RWPE2 (cell line): ENCODE data around the gene VPS29.

Experiments
- ATAC-seq: fragments of 200-7000 bp; cut with Tn5 transposase; 3 replicates; pipeline ENCODE4 v1.9.1; 2021; ENCODE audit warnings: low read depth
- DNase-seq: peaks from one replicate; pipeline ENCODE4 v3.0.0-alpha.2; 2020; ENCODE audit warnings: low spot score
- H3K27ac ChIP-seq: fragments of 450-650 bp; 2 replicates; pipeline ENCODE4 v1.5.1; 2017; ENCODE audit warnings: mild to moderate bottlenecking; ENCODE audit not compliant: poor library complexity, severe bottlenecking
- H3K27me3 ChIP-seq: fragments of 250-450 bp; sonication (Bioruptor Pico); 2 replicates; pipeline ENCODE4 v1.5.1; 2021; ENCODE audit warnings: mild to moderate bottlenecking, moderate library complexity; ENCODE audit not compliant: insufficient read depth, poor library complexity, severe bottlenecking
- H3K36me3 ChIP-seq: fragments of 250-450 bp; sonication (Bioruptor Pico); 2 replicates; pipeline ENCODE4 v1.5.1; 2020; ENCODE audit warnings: low read depth, mild to moderate bottlenecking, moderate library complexity
- H3K4me1 ChIP-seq: fragments of 250-450 bp; sonication (Bioruptor Pico); 2 replicates; pipeline ENCODE4 v1.5.1; 2021; ENCODE audit warnings: mild to moderate bottlenecking, moderate library complexity; ENCODE audit not compliant: insufficient read depth, poor library complexity, severe bottlenecking
- H3K4me3 ChIP-seq: fragments of 250-450 bp; sonication (Bioruptor Pico); 2 replicates; pipeline ENCODE4 v1.5.1; 2021; ENCODE audit warnings: mild to moderate bottlenecking, moderate library complexity; ENCODE audit not compliant: severe bottlenecking
- H3K9me3 ChIP-seq: fragments of 250-450 bp; sonication (Bioruptor Pico); 2 replicates; pipeline ENCODE4 v1.5.1; 2021; ENCODE audit warnings: mild to moderate bottlenecking, moderate library complexity; ENCODE audit not compliant: severe bottlenecking
- CTCF ChIP-seq: fragments of 450-650 bp; IDR thresholded peaks from one replicate; pipeline ENCODE4 v1.5.1; 2017; ENCODE audit warnings: mild to moderate bottlenecking, moderate library complexity; ENCODE audit not compliant: poor library complexity, severe bottlenecking

Gene VPS29

GRCh38 chr12:110501752-110502738, at the start of gene VPS29, which contains the start of gene RAD9B:
Gene VPS29, minus strand, starts transcription at chr12:110502111. Its CDS starts 60 bp downstream, at chr12:110502051.
Gene RAD9B, plus strand, starts transcription at chr12:110502331. Its CDS starts 7 bp downstream, at chr12:110502338.
- Histone ChIP-seq H3K9me3 (no peaks in the 10 kb centered on the region), H3K27me3 (no peaks in the 10 kb centered on the region), H3K4me1 (peaks cover 31% of the 10 kb centered on the region), H3K4me3 (peak within 1 kb of the TSS; percentile 66), H3K36me3 (peaks cover 32% of the 10 kb centered on the region), H3K27ac (peak within 1 kb of the TSS; percentile 84)
- DNase-seq (peak; percentile 97), ATAC-seq (peak; percentile 87)
- TF ChIP-seq CTCF: no peak

DNA sequence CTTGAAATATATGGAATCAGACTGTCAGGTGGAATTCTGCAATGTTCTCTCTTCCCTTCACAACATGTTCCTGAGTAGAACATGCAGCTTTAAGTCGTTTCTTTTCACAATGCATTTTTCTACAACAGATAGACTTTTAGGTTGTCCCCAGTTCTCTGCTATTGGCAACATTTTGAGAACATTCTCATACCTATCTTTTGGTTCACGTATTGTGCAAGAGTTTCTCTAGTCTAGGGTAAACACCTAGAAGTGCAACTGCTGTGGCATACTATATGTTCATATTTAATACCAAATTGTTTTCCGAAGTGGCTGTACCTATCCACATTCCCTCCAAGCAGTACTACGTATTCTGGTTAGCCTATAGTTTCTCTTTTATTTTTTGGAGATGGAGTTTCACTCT, 49.1 kb upstream of the VPS29 start:
- ATAC-seq: no peak
- peak overlapping the region; percentile 100 for H3K27ac ChIP-seq
- no peaks in the 10 kb centered on the region for H3K27me3 ChIP-seq
- peaks cover 30% of the 10 kb centered on the region for H3K36me3 ChIP-seq
- H3K9me3 ChIP-seq: no peaks in the 10 kb centered on the region
- H3K4me3 ChIP-seq: no peak overlapping the region
- no peak for DNase-seq
- no peak for TF ChIP-seq CTCF
- peaks cover 29% of the 10 kb centered on the region for H3K4me1 ChIP-seq

GRCh38 chr12:110549716-110550115, 47.8 kb upstream of the VPS29 start:
- ATAC-seq (no peak), DNase-seq (no peak)
- Histone ChIP-seq H3K27ac (peak overlapping the region; percentile 100), H3K4me1 (peaks cover 27% of the 10 kb centered on the region), H3K27me3 (no peaks in the 10 kb centered on the region), H3K36me3 (peaks cover 34% of the 10 kb centered on the region), H3K4me3 (no peak overlapping the region), H3K9me3 (no peaks in the 10 kb centered on the region)
- TF ChIP-seq CTCF: no peak

- ATAC-seq: no peak
- Histone ChIP-seq H3K9me3 (no peaks in the 10 kb centered on the region), H3K4me3 (no peak overlapping the region), H3K27me3 (no peaks in the 10 kb centered on the region), H3K36me3 (peaks cover 41% of the 10 kb centered on the region), H3K4me1 (peaks cover 38% of the 10 kb centered on the region), H3K27ac (peak overlapping the region; percentile 100)
- no peak for DNase-seq
- no peak for TF ChIP-seq CTCF
Measured at GRCh38 chr12:110548678-110549077, 46.8 kb upstream of the VPS29 start.

DNA sequence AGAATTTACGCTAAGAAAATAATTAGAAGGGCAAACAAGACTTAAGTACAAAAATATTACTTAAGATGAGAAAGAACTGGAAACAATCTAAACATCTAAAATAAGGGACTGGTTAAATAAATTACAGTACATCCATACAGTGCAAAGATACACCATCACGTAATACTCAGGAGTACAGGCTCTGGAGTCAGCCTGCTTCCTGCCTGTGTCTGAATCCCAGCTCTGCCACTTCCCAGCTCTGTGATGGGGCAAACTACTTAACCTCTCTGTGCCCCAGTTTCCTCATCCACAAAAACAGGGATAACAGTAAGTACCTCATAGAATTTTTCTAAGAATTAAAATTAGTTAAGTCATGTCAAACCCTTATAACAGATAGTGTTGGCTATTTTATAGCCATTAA, 45.2 kb upstream of the VPS29 start:
- Histone ChIP-seq H3K36me3 (peaks cover 46% of the 10 kb centered on the region), H3K9me3 (no peaks in the 10 kb centered on the region), H3K27me3 (no peaks in the 10 kb centered on the region), H3K4me3 (no peak overlapping the region), H3K27ac (peak overlapping the region; percentile 100), H3K4me1 (peaks cover 47% of the 10 kb centered on the region)
- TF ChIP-seq CTCF: no peak
- no peak for ATAC-seq
- DNase-seq: no peak
